ENCODE measurements around the gene POLR2C. TPM values are rescaled to one million over a fixed set of nuclear protein-coding genes. Genes with fewer than 3 reads are reported as not detected.

POLR2C gene
- total and polyA plus RNA-seq, 2 of the 13 experiments (the other 11 are each of a cell fraction or from before 2014, with no cell fraction given), result 104 to 216 TPM

DNA sequence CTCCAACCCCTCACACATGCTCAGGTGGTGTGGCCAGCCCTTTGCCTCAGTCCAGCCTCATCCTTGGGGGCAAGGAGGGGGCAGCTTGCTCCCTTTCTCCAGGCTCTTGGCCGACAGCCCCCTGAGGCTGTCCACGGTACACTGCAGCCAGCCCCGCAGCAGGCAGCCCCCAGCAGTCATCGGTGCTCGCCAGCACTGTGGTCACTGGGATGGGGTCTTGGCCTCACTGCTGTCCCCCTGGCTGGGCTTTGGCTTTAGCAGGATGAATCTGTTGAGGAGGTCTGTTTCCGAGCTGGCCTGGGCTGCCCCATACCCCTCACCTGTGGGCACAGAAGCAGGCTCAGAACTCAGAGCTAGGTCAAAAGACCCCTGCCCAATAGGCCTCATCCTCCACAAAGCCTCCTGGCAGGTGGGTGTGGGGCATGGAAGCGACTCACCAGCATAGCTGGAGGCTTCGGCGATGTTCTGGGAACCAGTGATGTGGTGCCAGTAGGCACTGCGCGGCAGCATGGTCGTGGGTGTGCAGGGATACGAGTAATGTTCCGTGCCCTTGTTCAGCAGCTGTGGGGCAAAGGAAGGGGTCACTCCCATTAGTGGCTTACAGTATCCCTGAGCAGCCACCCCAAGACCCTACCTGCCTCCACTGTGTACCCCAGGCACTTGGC, 10.8 kb downstream of the POLR2C start:
- Histone ChIP-seq H3K36me3 (replicated peaks in 1 of 2; ENCODE audit: control insufficient read depth in 1 of 2, insufficient read depth in 2 of 2, low read length in 2 of 2) (peaks cover 38 to 62% of the 10 kb centered on the region in 2 experiments), H2AFZ (ENCODE audit: low read length) (no peak overlapping the region), H3K4me2 (ENCODE audit: low read depth, low read length) (no peak overlapping the region), H4K20me1 (ENCODE audit: insufficient read depth, low read length) (peaks cover 8% of the 10 kb centered on the region; the same call in 1 of the 2 replicates), H3K79me2 (ENCODE audit: insufficient read depth, low read length) (peaks cover 4% of the 10 kb centered on the region), H3K27ac (ENCODE audit: extremely low read length, insufficient read depth, low read length) (peak overlapping the region; percentile 82), H3K9me3 (ENCODE audit: low read length) (no peaks in the 10 kb centered on the region), H3K27me3 (ENCODE audit: control insufficient read depth in 1 of 2, insufficient read depth in 2 of 2, low read length in 2 of 2) (no peaks in the 10 kb centered on the region), H3K4me1 (ENCODE audit: insufficient read depth, low read length) (peaks cover 73% of the 10 kb centered on the region), H3K4me3 (replicated peaks in 1 of 3; ENCODE audit: insufficient read depth in 1 of 3, low read depth in 2 of 3, low read length in 3 of 3) (no peak overlapping the region), H3K9ac (ENCODE audit: insufficient read depth, low read depth, low read length) (no peak overlapping the region)
- WGBS (ENCODE audit: low lambda C conversion rate), result 100% methylated on average over 9 of the region's 14 CpGs
- intact Hi-C loops (cut with micrococcal nuclease; ENCODE audit: unreplicated experiment) (no loop called here), in situ Hi-C loops (cut with HindIII; ENCODE audit: extremely low pct_ligation_motif_present, low pct_unique_long_range_greater_than_20kb) (no loop called here)
- DNase-seq (ENCODE audit: low spot score), result no peak
- no peak for ATAC-seq
- ChIA-PET POLR2A (interaction anchor here (0.8 to 5.6 kb wide), 8 partner anchors 8 to 49 kb away, joined by 3 to 147 read pairs (median 22); partner anchors contain the start of genes CIAPIN1, COQ9, DOK4 and POLR2C), CTCF (ENCODE audit: low intra/inter-chr PET ratio, low total read pairs) (no interaction called here)
- BruUV-seq (replicated peaks), result no TSS peak
- no peak for FAIRE-seq
- no peak for TF ChIP-seq ZEB1 (IDR thresholded peaks at IDR 0.05; ENCODE audit: insufficient replicate concordance, low read depth)
- TF ChIP-seq POLR2A (IDR thresholded peaks at IDR 0.05; ENCODE audit: insufficient read depth in 1 of 2, low read depth in 2 of 2, low read length in 2 of 2), result peak in 1 of 2 experiments; percentile 10; a peak in 1 of 4 replicates
- no peak for TF ChIP-seq ZNF510 (CRISPR knock-in tag; IDR thresholded peaks at IDR 0.05; ENCODE audit: low read depth)
- TF ChIP-seq POLR2G (IDR thresholded peaks at IDR 0.05; ENCODE audit: low read depth, low read length), result peak; percentile 3; the same call in 1 of the 2 replicates
- TF ChIP-seq, protein P1, sequence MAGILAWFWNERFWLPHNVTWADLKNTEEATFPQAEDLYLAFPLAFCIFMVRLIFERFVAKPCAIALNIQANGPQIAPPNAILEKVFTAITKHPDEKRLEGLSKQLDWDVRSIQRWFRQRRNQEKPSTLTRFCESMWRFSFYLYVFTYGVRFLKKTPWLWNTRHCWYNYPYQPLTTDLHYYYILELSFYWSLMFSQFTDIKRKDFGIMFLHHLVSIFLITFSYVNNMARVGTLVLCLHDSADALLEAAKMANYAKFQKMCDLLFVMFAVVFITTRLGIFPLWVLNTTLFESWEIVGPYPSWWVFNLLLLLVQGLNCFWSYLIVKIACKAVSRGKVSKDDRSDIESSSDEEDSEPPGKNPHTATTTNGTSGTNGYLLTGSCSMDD (CRISPR knock-in tag; IDR thresholded peaks at IDR 0.05), result no peak
- TF ChIP-seq SMYD3 (CRISPR knock-in tag; IDR thresholded peaks at IDR 0.05), result no peak
- TF ChIP-seq U2AF1 (optimal IDR thresholded peaks at IDR 0.05; ENCODE audit: low read depth, low read length), result no peak
- TF ChIP-seq, protein P2, sequence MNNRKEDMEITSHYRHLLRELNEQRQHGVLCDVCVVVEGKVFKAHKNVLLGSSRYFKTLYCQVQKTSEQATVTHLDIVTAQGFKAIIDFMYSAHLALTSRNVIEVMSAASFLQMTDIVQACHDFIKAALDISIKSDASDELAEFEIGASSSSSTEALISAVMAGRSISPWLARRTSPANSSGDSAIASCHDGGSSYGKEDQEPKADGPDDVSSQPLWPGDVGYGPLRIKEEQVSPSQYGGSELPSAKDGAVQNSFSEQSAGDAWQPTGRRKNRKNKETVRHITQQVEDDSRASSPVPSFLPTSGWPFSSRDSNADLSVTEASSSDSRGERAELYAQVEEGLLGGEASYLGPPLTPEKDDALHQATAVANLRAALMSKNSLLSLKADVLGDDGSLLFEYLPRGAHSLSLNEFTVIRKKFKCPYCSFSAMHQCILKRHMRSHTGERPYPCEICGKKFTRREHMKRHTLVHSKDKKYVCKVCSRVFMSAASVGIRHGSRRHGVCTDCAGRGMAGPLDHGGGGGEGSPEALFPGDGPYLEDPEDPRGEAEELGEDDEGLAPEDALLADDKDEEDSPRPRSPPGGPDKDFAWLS (CRISPR knock-in tag; IDR thresholded peaks at IDR 0.05; ENCODE audit: borderline replicate concordance), result no peak
- no peak for TF ChIP-seq ZNF569 (CRISPR knock-in tag; IDR thresholded peaks at IDR 0.05; ENCODE audit: borderline replicate concordance)
- peak; percentile 88 for TF ChIP-seq AGO1 (IDR thresholded peaks at IDR 0.05; ENCODE audit: low read depth, low read length, poor library complexity, severe bottlenecking)
- 0 out of 2 replicates have a peak, but pooled peaks have one; percentile 10 for TF ChIP-seq FLYWCH1 (CRISPR knock-in tag; IDR thresholded peaks at IDR 0.05)
- TF ChIP-seq MEIS1 (CRISPR knock-in tag; IDR thresholded peaks at IDR 0.05; ENCODE audit: borderline replicate concordance), result peak; percentile 25; the same call in 1 of the 2 replicates
- TF ChIP-seq, protein P3, sequence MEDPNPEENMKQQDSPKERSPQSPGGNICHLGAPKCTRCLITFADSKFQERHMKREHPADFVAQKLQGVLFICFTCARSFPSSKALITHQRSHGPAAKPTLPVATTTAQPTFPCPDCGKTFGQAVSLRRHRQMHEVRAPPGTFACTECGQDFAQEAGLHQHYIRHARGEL (CRISPR knock-in tag; IDR thresholded peaks at IDR 0.05), result no peak
- 0 out of 2 replicates have a peak, but pooled peaks have one; percentile 34 for TF ChIP-seq ZNF589 (CRISPR knock-in tag; conservative IDR thresholded peaks at IDR 0.05)
- TF ChIP-seq RBM39 (IDR thresholded peaks at IDR 0.05; ENCODE audit: low read depth, low read length, poor library complexity, severe bottlenecking), result peak; percentile 14
- TF ChIP-seq, protein P4, sequence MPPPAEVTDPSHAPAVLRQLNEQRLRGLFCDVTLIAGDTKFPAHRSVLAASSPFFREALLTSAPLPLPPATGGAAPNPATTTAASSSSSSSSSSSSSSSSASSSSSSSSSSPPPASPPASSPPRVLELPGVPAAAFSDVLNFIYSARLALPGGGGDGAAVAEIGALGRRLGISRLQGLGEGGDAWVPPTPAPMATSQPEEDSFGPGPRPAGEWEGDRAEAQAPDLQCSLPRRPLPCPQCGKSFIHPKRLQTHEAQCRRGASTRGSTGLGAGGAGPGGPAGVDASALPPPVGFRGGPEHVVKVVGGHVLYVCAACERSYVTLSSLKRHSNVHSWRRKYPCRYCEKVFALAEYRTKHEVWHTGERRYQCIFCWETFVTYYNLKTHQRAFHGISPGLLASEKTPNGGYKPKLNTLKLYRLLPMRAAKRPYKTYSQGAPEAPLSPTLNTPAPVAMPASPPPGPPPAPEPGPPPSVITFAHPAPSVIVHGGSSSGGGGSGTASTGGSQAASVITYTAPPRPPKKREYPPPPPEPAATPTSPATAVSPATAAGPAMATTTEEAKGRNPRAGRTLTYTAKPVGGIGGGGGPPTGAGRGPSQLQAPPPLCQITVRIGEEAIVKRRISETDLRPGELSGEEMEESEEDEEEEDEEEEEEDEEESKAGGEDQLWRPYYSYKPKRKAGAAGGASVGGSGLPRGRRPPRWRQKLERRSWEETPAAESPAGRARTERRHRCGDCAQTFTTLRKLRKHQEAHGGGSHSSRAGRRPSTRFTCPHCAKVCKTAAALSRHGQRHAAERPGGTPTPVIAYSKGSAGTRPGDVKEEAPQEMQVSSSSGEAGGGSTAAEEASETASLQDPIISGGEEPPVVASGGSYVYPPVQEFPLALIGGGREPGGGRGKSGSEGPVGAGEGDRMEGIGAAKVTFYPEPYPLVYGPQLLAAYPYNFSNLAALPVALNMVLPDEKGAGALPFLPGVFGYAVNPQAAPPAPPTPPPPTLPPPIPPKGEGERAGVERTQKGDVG (CRISPR knock-in tag; IDR thresholded peaks at IDR 0.05; ENCODE audit: borderline replicate concordance), result no peak
- 0 out of 2 replicates have a peak, but pooled peaks have one; percentile 26 for TF ChIP-seq SP4 (CRISPR knock-in tag; IDR thresholded peaks at IDR 0.05)
